ENCODE results near the gene ZNF787.

DNA sequence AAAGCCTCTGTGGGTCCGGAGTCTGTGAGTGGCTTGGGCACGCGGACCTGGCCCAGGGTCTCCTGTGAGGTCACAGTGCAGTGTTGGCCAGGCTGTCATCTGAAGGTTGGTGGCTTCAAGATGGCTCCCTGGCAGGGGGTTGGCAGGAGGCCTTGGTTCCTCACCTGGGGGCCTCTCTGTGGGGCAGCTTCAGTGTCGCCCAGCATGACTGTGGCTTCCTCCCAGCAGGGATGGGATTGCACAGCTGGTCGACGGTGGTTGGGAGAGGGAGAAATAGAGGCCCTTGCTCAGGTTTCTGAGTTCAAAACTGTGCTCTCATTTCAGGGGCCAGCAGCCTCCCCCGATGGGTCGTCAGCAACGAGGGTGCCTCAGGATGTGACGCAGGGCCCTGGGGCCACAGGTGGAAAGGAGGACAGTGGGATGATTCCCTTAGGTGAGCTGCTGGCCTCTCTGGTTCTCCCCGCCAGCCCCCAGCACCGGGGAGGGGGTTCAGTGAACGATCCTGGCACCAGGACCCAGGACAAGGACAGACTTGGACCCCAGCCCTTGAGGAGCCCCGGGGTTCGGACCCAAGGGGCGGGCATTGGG, 37.2 kb upstream of the ZNF787 start:
- TF ChIP-seq, protein P1, sequence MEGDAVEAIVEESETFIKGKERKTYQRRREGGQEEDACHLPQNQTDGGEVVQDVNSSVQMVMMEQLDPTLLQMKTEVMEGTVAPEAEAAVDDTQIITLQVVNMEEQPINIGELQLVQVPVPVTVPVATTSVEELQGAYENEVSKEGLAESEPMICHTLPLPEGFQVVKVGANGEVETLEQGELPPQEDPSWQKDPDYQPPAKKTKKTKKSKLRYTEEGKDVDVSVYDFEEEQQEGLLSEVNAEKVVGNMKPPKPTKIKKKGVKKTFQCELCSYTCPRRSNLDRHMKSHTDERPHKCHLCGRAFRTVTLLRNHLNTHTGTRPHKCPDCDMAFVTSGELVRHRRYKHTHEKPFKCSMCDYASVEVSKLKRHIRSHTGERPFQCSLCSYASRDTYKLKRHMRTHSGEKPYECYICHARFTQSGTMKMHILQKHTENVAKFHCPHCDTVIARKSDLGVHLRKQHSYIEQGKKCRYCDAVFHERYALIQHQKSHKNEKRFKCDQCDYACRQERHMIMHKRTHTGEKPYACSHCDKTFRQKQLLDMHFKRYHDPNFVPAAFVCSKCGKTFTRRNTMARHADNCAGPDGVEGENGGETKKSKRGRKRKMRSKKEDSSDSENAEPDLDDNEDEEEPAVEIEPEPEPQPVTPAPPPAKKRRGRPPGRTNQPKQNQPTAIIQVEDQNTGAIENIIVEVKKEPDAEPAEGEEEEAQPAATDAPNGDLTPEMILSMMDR (IDR thresholded peaks at IDR 0.05), result no peak
- TF ChIP-seq, protein P2, sequence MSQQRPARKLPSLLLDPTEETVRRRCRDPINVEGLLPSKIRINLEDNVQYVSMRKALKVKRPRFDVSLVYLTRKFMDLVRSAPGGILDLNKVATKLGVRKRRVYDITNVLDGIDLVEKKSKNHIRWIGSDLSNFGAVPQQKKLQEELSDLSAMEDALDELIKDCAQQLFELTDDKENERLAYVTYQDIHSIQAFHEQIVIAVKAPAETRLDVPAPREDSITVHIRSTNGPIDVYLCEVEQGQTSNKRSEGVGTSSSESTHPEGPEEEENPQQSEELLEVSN (IDR thresholded peaks at IDR 0.05; ENCODE audit: borderline replicate concordance, low read depth), result no peak
- TF ChIP-seq POLR2A (IDR thresholded peaks at IDR 0.05; ENCODE audit: low read length) (no peak), RARB (CRISPR knock-in tag; IDR thresholded peaks at IDR 0.05) (no peak)

Measured in A549 (cell line).